Esophagus (tissue), 2 donors: ENCODE data around the gene PRPSAP1. TPM values are rescaled to one million over a fixed set of nuclear protein-coding genes. Genes with fewer than 3 reads are reported as not detected.
"Not testable (repeated sequence)": the region's sequence is repeated elsewhere in the genome, so short reads cannot be mapped to it uniquely, and the experiment has no call there.

Experiments used
- H3K27ac ChIP-seq, 2 donors: one replicate each; pipeline ENCODE4 v1.5.1; 2013; ENCODE audit warnings: low read depth in 2 of 2, mild to moderate bottlenecking in 2 of 2, inconsistent platforms in 1 of 2, low read length in 1 of 2, moderate library complexity in 1 of 2
- H3K27me3 ChIP-seq, 2 donors: one replicate each; pipeline ENCODE4 v1.6.1; 2013; ENCODE audit warnings: low read length in 2 of 2, control low read depth in 1 of 2, mild to moderate bottlenecking in 1 of 2; ENCODE audit not compliant: insufficient read depth in 2 of 2, control insufficient read depth in 1 of 2
- H3K36me3 ChIP-seq, 2 donors: one replicate each; pipeline ENCODE4 v1.6.1; 2013; ENCODE audit warnings: low read length in 1 of 2; ENCODE audit not compliant: control insufficient read depth in 2 of 2, insufficient read depth in 2 of 2
- H3K4me1 ChIP-seq, 2 donors: one replicate each; pipeline ENCODE4 v1.6.1; 2013; ENCODE audit warnings: low read length in 1 of 2; ENCODE audit not compliant: control insufficient read depth in 2 of 2, insufficient read depth in 2 of 2
- H3K4me3 ChIP-seq, 2 donors: one replicate each; pipeline ENCODE4 v1.5.1; 2013; ENCODE audit warnings: low read length in 2 of 2, mild to moderate bottlenecking in 2 of 2, low read depth in 1 of 2, moderate library complexity in 1 of 2
- H3K9me3 ChIP-seq, 2 donors: one replicate each; pipeline ENCODE4 v1.6.1; 2013; ENCODE audit warnings: mild to moderate bottlenecking in 2 of 2, low read depth in 1 of 2, low read length in 1 of 2, moderate library complexity in 1 of 2; ENCODE audit not compliant: control insufficient read depth in 2 of 2, insufficient read depth in 1 of 2
- WGBS, 2 donors: extraction: QIAGEN DNeasy Blood & Tissue Kit; methylation state at CpG; one replicate each; pipeline ENCODE4 v1.1.7; 2013; 5-methylcytosine and 5-hydroxymethylcytosine counted together
- polyA plus RNA-seq, 2 donors: library from polyadenylated mRNA; stranded (reverse); fragments of 200-250 nt; gene quantifications; one replicate each; pipeline ENCODE4 v1.2.3, GENCODE V29; 2013
- donor health status: healthy with polysubstance abuse.
- donor health status: Bipolar disorder and iron deficiency.

PRPSAP1 gene
- polyA plus RNA-seq, 2 donors = 34.8 to 43.1 TPM

GRCh38 chr17:76307299-76307965 lies 46.3 kb downstream of the PRPSAP1 start:
- Histone ChIP-seq H3K4me1 (no peaks in the 10 kb centered on the region), H3K36me3 (peaks cover 0 to 10% of the 10 kb centered on the region in 2 donors), H3K9me3 (no peaks in the 10 kb centered on the region), H3K27me3 (no peaks in the 10 kb centered on the region), H3K4me3 (no peak overlapping the region), H3K27ac (no peak overlapping the region)
- WGBS, 2 donors = 96% methylated on average over 58 of the region's 58 CpGs

DNA sequence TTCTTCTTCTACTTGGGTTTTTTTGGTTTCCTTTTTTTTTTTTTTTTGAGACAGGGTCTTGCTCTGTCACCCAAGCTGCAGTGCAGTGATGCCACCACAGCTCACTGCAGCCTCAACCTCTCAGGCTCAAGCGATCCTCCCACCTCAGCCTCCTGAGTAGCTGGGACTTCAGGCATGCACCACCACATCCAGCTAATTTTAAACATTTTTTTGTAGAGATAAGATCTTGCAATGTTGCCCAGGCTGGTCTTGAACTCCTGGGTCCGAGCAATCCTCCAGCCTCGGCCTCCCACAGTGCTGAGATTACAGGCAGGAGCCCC lies 48.6 kb downstream of the PRPSAP1 start:
- not testable (repeated sequence) for H3K36me3 ChIP-seq, H3K27me3 ChIP-seq, H3K4me3 ChIP-seq, H3K4me1 ChIP-seq, H3K9me3 ChIP-seq, H3K27ac ChIP-seq
- WGBS, 2 donors = 92 to 97% methylated on average over 3 of the region's 3 CpGs

DNA sequence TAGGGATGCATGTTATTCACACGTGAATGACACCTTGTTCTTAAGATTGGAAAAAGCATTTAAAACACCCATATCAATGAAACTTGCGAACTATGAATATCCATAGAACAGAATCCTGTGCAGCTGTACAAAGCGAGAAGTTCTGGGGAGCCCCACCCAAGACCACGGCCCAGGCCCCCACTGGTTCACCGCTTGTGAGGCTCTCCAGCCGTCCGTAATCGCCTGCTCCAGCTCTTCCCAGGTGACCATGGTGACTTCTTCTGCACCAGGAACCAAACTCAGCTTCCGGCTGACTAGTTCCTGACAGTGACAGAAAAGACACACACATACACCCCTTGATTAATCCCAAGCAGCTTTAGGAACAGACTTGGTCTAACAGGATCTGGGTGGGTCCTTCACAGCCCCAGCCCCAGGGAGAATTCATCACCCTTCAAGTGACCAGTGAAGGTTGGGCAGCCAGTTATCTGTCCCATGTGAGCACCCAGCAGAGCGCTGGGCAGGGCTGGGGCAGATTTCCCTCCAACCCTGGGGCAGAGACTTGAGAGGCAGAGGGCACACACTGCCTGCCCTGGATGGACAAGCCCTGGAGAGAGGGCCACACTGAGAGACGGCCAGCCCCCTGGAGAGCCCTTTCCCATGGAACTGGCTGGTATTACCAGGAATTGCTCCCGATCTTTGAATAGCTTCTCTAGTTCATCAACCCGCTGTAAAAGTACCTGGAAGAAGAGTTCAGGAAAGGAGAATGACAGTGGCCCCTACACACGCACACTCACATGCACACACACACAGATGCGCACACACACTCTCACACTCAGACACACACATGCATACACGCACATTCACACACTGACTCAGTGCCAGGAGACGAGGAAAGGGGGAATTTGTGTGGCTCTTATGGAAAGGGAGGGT lies 49.2 kb downstream of the PRPSAP1 start:
- WGBS, 2 donors = 78 to 79% methylated on average over 17 of the region's 17 CpGs
- Histone ChIP-seq H3K27me3 (no peaks in the 10 kb centered on the region), H3K36me3 (peaks cover 0 to 6% of the 10 kb centered on the region in 2 donors), H3K9me3 (no peaks in the 10 kb centered on the region), H3K4me3 (no peak overlapping the region), H3K27ac (no peak overlapping the region), H3K4me1 (no peaks in the 10 kb centered on the region)

- H3K9me3 ChIP-seq = peaks cover 0 to 1% of the 10 kb centered on the region in 2 donors
- H3K4me3 ChIP-seq = no peak overlapping the region
- no peaks in the 10 kb centered on the region for H3K4me1 ChIP-seq
- H3K27me3 ChIP-seq = no peaks in the 10 kb centered on the region
- peaks cover 3 to 10% of the 10 kb centered on the region in 2 donors for H3K36me3 ChIP-seq
- H3K27ac ChIP-seq = no peak overlapping the region
- WGBS, 2 donors = 93 to 96% methylated on average over 3 of the region's 3 CpGs
Measured at GRCh38 chr17:76297436-76297835, 56.3 kb downstream of the PRPSAP1 start.

DNA sequence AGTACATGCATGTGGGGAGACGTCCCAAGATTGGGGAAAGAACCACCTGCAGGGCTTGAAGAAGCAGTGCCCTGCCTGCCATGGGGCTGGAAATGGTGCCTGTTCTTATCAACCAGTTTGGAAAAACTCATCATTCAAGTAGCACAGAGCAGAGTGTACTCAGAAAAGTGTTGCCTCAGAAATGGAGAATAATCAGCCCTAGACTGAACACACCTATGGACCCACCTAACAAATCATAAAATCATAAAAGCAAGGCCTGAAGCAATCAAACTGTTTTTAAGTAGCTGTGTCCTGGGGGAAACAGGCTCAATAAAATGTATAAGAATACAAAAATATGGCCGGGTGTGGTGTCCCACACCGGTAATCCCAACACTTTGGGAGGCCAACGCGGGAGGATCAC lies 56.8 kb downstream of the PRPSAP1 start:
- peaks cover 0 to 3% of the 10 kb centered on the region in 2 donors for H3K9me3 ChIP-seq
- H3K27ac ChIP-seq = no peak overlapping the region
- 85 to 94% methylated on average over 5 of the region's 5 CpGs for WGBS, 2 donors
- no peaks in the 10 kb centered on the region for H3K4me1 ChIP-seq
- peaks cover 3 to 15% of the 10 kb centered on the region in 2 donors for H3K36me3 ChIP-seq
- H3K4me3 ChIP-seq = no peak overlapping the region
- no peaks in the 10 kb centered on the region for H3K27me3 ChIP-seq

GRCh38 chr17:76296186-76296585 lies 57.5 kb downstream of the PRPSAP1 start:
- Histone ChIP-seq H3K4me1 (no peaks in the 10 kb centered on the region), H3K9me3 (peaks cover 0 to 3% of the 10 kb centered on the region in 2 donors), H3K36me3 (peaks cover 3 to 22% of the 10 kb centered on the region in 2 donors), H3K27ac (no peak overlapping the region), H3K27me3 (no peaks in the 10 kb centered on the region), H3K4me3 (no peak overlapping the region)
- 61 to 62% methylated on average over 4 of the region's 4 CpGs for WGBS, 2 donors

DNA sequence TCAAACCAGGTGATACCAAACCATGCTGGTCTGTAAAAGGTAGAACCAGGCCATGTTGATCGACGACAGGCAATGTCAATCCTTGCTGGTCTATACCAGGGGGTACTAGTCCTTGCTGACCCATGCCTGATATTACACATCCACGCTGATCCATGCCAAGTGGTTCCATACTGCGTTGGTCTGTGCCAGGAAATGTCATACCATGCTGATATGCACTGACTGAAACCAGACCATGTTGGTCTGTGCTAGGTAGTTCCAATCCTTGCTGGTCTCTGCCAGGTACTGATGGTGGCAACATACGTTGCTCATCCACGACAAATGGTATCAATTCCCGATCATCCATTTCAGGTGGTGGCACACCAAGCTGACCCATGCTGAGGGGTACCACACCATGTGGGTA lies 60.6 kb downstream of the PRPSAP1 start:
- 85% methylated on average over 7 of the region's 7 CpGs for WGBS, 2 donors
- no peak overlapping the region for H3K27ac ChIP-seq
- no peak overlapping the region for H3K4me3 ChIP-seq
- H3K27me3 ChIP-seq = no peaks in the 10 kb centered on the region
- H3K4me1 ChIP-seq = no peaks in the 10 kb centered on the region
- peaks cover 0 to 3% of the 10 kb centered on the region in 2 donors for H3K9me3 ChIP-seq
- peaks cover 3 to 23% of the 10 kb centered on the region in 2 donors for H3K36me3 ChIP-seq

DNA sequence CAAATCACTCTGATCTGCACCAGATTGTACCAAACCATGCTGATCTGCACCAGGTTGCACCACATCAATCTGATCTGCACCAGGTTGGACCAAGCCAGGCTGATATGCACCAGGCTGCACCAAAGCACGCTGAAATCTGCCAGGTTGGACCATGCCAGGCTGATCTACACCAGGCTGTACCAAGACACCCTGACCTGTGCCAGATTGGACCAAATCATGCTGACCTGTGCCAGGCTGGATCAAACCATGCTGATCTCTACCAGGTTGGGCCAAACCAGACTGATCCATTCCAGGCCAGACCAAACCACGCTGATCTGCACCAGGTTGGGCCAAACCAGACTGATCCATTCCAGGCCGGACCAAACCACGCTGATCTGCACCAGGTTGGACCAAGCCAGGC lies 61.1 kb downstream of the PRPSAP1 start:
- Histone ChIP-seq H3K4me1 (no peaks in the 10 kb centered on the region), H3K9me3 (peaks cover 0 to 3% of the 10 kb centered on the region in 2 donors), H3K27me3 (no peaks in the 10 kb centered on the region), H3K36me3 (peaks cover 3 to 23% of the 10 kb centered on the region in 2 donors), H3K4me3 (no peak overlapping the region), H3K27ac (no peak overlapping the region)
- 90% methylated on average over 4 of the region's 4 CpGs for whole genome bisulfite sequencing, 2 donors

- WGBS, 2 donors = 88 to 90% methylated on average over 23 of the region's 23 CpGs
- no peak overlapping the region for H3K4me3 ChIP-seq
- H3K4me1 ChIP-seq = peaks cover 0 to 12% of the 10 kb centered on the region in 2 donors
- H3K27ac ChIP-seq = no peak overlapping the region
- no peaks in the 10 kb centered on the region for H3K27me3 ChIP-seq
- peaks cover 0 to 4% of the 10 kb centered on the region in 2 donors for H3K36me3 ChIP-seq
- no peaks in the 10 kb centered on the region for H3K9me3 ChIP-seq
Measured at GRCh38 chr17:76281573-76282371, 71.9 kb downstream of the PRPSAP1 start.
